GM19397 (cell line): ENCODE results near the gene NPDC1.
A peak's percentile ranks its signal among the peaks of the same experiment; 100 is the strongest.
"Not testable (repeated sequence)": the region's sequence is repeated elsewhere in the genome, so short reads cannot be mapped to it uniquely, and the experiment has no call there.

Experiments
- ATAC-seq: cut with Tn5 transposase; IDR thresholded peaks from one replicate; pipeline ENCODE4 v1.9.1; 2021; ENCODE audit warnings: mild to moderate bottlenecking, moderate library complexity; ENCODE audit not compliant: unreplicated experiment

Gene NPDC1

DNA sequence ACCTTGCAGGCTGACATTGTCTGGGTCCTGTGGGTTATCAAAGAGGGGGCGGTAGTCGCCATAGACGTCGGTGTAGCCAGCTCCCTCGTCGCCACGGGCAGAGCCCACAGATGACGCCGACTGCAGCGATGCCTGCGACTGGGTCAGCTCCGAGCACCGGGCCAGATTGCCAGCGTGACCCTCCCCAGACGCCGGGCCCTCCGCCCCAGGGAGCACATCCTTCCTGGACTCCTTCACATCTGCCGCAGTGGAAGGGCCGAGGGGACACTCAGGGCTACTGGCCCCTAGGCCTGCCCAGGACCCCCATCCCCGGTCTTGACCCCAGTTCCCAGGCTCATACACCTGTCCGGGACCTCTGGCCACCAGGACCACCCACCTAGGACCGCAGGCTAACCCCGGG, 31.8 kb downstream of the NPDC1 start:
- ATAC-seq, result no peak

DNA sequence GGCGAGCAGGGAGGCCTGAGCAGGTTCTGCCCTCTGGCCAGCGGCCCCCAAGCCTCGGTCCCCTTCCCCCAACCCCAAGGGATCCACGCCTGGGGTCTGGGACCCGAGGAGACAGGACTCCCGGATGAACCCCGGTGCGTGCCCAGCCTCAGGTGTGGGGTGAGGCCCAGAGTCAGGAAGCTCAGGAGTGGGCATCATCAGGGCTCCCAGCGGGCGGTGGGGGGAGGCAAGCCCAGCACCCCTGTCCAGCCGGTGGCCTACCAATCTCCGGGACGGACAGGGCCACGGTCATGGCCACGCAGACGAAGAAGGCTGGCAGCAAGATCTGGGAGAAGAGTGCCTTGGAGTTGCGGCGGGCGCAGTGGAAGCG, 32.4 kb downstream of the NPDC1 start:
- ATAC-seq, result no peak

DNA sequence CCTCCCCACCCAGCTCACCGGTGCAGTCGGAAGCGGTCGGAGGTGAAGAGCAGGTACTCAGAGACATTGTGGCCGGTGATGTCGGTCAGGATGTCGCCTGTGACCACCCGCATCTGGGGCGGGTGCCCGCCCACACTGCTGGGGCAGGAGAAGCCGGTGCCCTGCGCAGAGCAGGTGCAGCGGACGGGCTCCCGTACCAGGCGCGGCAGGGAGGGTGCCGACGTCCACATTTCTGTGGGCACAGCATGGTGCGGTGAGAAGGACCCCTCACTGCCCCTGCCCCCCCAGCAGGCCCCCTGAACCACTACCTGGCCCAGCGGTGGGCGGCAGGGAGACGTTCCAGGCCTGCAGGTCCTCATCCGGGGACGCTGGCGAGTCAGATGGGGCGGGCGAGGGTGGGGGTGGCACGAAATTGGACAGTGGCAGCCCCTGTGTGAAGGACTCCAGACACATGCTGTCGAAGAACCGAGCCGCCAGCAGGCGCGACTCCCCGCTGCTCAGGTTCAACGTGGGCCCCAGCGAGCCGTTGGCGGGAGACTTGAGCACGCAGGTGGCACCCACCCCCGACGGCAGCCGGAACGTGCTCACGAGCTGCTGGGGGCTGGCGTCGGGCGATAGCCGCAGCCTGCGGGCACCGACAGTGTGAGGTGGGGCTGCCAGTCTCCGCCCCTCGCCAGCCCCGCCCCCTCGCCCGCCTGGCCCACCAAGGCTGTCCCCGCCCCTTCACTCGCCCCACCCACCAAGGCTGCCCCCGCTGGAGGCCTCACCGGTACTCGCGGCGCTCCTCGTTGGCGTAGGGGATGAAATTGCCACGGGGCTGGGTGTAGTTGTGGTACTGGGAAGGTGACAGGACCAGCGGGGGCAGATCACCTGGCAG, 33.0 kb downstream of the NPDC1 start:
- no peak for ATAC-seq

DNA sequence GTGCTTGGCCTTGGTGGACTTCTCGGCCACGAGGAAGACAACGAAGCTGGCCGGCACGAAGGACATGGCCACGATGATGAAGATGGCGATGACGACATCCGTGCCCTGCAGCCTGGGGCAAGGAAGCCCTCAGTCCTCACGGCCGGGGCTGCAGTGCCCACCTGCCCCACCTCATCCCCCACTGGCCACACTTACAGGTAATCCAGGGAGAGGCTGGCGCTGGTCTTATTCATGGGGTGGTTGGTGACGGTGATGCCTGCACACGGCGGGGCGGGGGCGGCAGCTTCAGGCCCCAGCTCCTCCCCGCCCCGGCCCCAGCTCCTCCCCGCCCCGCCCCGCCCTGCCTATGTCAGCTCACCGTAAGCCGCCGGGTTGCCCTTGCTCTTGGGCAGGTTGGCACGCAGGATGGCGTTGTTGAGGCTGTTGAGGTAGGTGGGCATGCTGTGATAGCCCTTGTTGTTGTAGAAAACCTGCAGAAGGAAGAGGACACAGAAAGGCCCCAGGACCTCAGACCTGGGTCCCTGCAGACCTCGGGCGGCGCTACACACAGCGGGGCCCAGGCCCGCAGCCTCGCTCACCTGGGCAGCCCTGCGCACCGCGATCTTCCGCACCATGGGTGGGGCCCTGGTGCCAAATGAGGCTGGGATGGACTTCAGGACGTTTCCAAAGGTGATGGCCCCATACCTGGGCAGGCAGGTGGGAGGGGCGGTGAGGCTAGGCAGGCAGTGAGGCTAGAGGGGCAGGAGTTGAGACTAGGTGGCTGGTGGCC, 33.9 kb downstream of the NPDC1 start:
- ATAC-seq, result no peak

DNA sequence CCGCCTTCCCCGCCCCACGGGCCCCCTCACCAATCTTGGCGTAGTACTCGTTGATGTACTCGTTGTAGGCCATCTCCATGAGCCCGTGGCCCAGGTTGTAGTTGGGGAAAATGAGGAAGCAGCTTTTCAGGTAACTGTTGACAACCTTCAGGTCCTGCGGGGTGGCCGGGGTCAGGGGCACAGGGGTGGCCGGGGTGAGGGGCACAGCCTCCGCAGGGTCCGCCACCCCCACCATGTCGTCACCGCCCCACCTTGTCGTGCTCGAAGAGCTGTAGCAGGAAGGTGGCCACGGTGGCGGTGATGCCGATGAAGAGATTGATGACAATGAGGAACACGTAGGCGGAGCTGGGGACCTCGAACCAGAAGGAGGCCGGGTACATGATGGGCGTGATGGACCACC, 34.8 kb downstream of the NPDC1 start:
- no peak for ATAC-seq

DNA sequence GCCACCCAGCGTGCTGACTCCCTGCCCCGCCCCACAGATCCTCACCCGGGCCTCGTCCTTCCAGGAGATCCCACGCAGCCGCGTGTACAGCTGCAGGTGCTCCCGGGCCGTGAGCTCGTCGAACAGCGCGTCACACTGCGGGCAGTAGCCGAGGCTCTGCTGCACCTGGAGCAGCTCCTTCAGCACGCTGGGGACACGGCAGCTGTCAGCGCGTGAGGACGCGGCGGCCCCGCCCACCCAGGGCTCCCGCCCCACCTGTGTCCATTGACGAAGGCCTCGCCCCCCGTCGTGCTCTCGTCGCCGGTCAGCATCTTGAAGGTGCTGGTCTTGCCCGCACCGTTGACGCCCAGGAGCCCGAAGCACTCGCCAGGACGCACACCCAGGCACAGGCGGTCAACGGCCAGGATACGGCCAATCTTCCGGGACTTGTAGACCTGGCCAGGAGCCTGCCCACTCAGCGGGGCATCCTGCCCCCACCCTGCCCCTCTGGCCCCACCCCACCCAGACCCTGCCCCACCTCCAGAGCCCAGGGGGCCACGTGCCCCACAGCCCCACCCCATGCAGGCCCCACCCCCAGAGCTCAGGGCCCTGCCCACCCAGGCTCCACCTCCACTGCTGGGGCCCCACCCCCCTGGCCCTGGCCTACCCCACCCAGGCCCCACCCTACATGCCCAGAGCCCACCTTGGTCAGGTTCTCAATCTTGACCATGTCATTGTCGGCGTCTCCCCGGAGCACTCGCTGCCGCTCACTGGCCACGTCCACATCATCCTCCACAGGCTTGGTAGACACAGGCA, 35.8 kb downstream of the NPDC1 start:
- ATAC-seq, result no peak

DNA sequence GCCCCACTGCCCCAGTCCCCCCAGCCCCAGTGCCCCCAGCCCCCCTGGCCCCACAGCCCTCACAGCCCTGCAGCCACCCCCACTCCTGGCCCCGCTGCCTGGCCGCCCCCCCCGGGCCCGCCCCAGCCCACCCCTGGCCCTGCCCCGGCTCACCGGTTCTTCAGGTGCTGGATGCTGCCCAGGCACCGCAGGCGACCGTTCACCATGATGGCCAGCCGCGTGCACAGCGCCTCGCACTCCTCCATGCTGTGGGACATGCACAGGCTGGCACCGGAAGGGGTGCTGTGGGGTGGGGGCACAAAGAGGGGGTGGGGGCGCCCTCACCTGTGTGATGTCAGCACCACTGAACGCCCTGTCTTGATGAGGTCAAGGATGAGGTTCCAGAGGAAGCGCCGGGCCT, 36.8 kb downstream of the NPDC1 start:
- ATAC-seq, result no peak

DNA sequence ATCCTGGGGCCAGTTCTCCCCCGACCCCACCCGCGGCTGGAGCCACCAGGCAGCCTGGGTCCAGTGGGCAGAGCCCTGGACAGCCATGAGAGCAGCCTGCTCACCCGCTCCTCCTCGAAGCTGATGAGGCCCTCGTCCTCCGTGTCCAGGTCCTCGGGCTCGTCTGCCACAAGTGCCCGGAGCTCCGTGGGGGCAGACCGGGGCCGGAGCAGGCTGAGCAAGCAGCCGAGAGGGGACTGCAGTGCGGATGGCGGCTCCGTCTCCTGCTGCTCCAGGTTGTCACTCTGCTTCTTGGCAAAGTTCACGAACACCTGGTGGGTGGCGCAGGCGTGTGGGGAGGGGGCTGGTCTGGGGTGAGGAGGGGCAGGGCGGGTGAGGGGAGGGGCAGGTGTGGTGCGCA, 37.7 kb downstream of the NPDC1 start:
- no peak for ATAC-seq

DNA sequence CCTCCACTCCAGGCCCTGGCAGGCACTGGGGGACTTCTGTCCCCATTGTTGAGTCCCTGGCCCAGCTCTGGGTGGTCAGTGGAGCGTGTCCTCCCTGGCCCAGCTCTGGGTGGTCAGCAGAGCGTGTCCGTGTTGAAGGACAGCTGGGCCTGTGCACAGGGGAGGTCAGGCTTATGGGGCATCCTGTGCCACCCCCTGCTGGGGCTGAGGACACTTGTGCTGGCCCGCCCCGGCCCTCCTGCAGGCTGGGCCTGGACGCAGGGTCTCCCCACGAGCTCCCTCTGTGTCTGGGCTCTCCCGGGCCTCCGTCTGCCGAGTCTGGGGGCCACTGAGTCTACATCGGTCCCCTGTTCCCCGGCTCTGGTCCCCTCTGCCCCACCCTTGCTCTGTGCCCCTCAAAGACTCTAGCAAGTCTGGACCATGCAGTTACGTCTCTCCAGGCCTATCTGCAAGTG, 38.1 kb downstream of the NPDC1 start:
- no peak for ATAC-seq

DNA sequence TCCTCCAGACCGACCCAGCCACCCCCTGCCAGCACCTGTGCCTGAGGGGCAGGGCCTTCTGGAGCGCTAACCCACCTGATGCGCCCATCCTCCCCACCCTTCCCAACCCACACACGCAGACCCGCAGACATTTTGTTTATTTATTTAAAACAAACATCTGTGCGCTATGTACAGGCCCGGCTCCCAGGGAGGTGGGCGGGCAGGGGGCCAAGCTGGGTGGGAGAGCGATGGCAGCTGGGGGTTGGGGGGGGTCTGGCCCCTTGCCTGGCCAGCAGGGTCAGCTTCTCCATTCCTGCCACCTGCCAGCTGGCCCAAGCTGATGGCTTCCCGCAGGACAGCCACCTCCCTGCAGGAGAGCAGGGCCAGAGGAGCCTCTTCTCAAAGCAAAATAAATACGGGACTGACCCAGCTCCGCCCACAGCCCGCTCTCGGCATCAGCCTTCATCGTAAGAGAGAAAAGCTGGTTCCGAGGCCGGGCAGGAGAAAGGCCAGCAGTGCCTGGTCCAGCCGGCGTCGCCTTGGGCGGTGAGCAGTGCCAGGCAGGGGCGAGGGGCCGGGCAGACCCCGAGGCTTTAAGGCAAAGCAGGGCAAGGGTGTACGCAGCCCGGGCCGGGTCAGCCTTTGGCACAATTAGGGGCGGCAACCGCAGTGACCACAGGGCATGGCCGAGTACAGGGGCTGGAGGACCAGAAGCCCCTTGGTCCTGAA, 38.7 kb downstream of the NPDC1 start:
- no peak for ATAC-seq

DNA sequence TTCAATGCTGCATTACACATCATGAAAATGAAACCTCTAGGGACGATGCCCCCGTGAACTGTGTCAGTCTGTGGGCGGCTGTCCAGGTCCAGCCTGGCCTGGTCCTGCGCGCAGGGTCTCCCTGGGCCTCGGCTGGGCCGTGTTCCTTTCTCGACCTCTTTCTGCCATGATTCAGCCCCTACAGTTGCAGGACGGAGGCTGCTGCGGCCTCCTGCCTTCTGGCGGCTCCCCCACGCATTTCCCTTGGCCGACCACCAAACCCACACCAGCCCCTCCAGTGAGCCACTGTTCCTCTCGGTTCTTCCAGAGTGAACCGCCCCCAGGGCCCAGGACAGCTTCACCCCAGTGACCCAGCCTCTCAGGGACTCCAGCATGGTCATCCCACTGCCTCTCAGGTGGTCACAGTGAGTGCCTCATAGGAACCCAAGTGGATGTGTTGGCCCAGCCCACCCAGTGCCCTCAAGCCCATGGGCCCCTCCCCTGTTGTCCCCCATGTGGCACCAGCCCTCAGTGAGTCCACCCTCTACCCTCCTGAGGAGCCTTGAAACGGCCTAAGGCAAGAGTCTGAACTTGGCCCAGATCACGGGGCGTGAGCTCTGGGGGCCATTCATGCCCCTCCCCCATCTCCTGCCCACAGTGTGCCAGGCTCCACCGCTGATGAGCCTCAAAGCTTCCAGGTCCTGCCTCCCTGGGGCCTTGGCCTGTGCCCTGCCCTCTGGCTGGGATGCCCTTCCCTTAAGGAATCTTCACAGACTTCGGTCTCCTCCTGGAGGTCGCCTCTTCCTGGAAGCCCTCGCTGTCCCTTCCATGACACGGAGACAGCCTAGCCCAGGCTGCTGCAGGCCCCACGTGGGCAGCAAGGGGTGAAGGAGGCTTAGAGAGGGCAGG, 39.6 kb downstream of the NPDC1 start:
- ATAC-seq, result no peak

DNA sequence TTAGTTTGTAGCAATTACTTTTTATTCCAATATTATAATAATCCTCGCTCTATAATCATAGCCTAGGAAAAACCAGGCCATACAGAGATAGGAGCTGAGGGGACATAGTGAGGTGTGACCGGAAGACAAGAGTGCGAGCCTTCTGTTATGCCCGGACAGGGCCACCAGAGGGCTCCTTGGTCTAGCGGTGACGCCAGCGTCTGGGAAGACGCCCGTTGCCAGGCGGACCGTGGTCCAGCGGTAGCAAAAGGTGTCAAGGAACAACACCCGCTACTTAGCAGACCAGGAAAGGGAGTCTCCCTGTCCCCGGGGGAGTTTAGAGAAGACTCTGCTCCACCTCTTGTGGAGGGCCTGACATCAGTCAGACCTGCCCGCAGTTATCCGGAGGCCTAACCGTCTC, 41.7 kb downstream of the NPDC1 start:
- ATAC-seq, result not testable (repeated sequence)

DNA sequence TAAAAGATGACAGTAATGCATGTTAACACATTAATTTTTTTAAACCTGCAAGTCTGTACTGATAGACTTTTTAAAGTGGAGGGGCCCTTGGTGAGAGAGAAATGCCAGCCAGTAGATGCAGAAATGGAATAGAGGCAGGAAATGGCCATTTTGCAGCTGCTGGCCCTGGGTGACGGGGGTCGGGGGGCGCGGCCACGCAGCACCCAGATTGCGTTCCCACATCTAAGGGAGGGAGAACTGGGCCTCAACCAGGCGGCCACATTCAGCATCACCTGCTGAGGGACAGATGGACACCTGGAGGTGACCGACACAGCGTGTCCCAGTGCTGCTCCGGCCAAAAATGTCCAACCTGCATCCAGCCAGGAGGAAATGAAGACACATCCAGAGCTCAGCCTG, 43.3 kb downstream of the NPDC1 start:
- no peak for ATAC-seq

DNA sequence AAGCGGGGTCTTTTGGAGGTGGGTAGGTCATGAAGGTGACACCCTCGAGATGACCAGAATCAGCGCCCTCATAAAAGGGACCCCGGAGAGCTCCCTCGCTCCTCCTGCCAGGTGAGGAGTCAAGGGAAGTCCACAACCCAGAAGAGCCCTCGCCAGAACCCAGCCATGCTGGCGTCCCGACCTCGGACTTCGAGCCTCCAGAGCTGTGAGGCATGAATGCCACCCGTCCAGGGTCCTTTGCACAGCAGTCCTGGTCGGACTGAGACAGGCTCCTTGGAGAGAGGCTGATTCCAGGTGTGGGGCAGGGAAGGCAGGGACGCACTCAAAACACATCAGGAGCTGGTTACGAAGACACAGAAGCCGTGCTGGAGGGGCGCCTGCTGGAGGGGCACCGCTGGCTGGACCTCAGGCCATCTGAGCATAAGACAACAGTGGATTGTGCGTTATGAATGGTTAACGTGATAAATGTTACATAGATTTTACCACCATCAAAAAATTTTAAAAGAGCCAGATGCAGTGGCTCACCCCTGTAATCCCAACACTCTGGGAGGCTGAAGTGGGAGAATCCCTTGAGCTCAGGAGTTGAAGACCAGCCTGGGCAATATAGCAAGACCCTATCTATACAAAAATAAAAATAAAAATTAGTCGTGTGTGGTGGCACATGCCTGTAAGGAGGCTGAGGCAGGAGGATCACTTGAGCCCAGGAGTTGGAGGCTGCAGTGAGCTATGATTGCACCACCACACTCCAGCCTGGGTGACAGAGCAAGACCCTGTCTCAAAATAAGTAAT, 43.9 kb downstream of the NPDC1 start:
- ATAC-seq, result no peak

DNA sequence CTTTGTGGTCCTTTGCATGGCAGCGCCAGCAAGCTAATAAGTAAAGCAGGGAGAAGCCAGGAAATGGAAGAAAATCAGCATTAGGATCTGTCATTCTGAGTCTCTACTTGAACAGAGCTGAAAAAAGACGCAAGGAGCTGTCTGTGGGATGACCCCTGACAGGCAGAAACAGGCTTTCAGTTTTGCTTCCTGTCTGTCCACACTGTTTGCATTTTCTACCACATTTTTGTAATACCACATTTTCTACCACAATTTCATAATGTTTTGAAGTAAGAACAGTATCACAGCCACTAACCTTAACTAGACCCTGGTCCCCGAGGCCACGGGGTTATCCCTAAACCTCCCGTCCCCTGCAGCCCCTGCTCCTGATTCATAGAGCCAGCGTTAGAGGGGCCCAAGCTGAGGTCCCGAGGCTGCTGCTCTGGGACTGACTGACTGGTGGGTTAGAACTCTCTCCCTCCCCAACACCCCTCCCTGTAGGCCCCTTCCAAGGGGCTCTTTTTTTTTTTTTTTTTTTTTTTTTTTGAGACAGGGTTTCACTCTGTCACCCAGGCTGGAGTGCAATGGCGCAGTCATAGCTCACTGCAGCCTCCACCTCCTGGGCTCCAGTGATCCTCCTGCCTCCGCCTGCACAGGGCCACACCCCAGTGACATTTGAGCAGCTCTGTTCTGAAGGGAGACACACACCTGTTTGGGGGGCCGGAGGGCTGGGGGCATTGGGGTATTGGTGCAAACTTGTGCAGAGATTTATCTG, 45.6 kb downstream of the NPDC1 start:
- ATAC-seq, result peak; percentile 60

DNA sequence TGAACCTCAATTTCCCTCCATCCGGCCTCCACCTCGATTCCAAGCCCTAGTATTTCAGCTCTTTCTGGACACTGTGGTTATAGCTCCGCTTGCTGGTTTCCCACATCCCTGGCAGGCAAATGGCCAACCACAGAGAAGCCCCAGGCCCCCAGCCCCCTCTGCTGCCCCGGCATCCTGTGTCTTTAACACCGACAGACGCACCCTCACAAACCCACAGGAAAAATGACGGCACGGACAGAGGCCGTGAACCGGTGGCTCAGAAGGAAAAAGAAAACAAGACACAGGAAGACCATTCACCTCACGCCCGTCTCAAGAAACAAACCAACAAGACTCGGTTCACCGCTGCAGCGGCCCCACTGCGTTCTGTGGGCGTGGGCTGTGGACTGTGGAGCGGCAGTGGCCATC, 48.1 kb downstream of the NPDC1 start:
- ATAC-seq, result no peak

DNA sequence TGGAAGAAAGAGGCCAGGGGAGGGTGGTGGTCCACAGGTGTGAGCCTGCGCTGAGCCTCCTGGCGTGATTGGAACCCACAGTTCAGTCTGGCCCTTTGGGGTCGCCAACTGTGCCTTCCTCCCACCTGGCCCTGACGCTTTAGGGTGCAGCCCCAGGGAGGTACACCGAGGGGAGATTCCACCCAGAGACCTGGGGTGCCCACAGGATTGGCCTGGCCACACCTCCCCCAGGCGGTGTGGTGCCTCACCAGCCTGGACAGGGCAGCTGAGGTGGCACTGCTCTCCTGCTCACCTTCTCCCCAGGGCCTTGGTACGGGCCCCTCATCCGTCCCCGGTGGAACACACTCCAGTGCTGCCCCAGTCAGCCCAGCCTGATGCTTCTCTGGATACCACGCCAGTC, 48.6 kb downstream of the NPDC1 start:
- ATAC-seq, result no peak
